ENCODE results near the gene CBX6. TPM values are rescaled to one million over a fixed set of nuclear protein-coding genes. Genes with fewer than 3 reads are reported as not detected.

Gene CBX6
- total RNA-seq, 1 experiment from 2014 or later = 31.4 TPM

DNA sequence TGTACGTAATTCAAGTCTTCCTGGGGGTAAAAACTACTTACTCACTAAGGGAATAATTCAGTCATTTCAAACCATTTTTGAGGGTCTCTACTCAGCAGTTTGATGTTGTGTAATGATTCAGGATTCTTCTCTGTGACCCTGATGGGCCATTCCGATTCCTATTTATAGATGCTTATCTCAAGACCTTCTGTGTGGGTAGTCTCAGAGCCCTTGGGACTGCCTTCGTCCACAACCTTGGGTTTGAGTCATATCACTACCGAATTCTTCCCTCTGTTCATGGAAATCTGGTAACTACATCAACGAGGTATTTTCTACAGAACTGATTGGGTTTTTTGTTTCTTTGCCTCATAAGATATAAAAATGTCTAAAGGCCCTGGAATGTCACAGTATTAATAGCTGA, 14.3 kb upstream of the CBX6 start:
- Histone ChIP-seq H2BK12ac (ENCODE audit: insufficient read length, low read depth, low read length) (no peak overlapping the region), H2BK15ac (ENCODE audit: low read depth, low read length) (no peak overlapping the region), H2AFZ (ENCODE audit: low read length) (no peak overlapping the region), H3K4me2 (ENCODE audit: insufficient read depth, insufficient read length, low read length) (no peak overlapping the region), H3K23me2 (ENCODE audit: insufficient read length, low read depth, low read length, poor library complexity, severe bottlenecking) (no peaks in the 10 kb centered on the region), H4K5ac (ENCODE audit: insufficient read length, low read depth, low read length) (no peak overlapping the region), H3K9me3 (ENCODE audit: control insufficient read depth, low read depth, low read length) (no peaks in the 10 kb centered on the region), H2AK5ac (ENCODE audit: insufficient read length, low read length) (no peak overlapping the region), H3K4ac (ENCODE audit: low read depth, low read length) (no peak overlapping the region), H3K56ac (ENCODE audit: insufficient read length, low read depth, low read length) (no peak overlapping the region), H3K18ac (ENCODE audit: insufficient read length, low read depth, low read length) (no peak overlapping the region), H3K27ac (ENCODE audit: insufficient read length, low read depth, low read length) (no peak overlapping the region), H3K23ac (ENCODE audit: insufficient read length, low read depth, low read length) (no peak overlapping the region), H2BK120ac (ENCODE audit: low read depth, low read length, poor library complexity, severe bottlenecking) (no peak overlapping the region), H3T11ph (ENCODE audit: low read length) (no peak overlapping the region), H3K79me1 (ENCODE audit: insufficient read depth, low read depth, low read length, poor library complexity, severe bottlenecking) (no peaks in the 10 kb centered on the region), H3K9ac (ENCODE audit: extremely low read depth, insufficient read length, low read length) (no peak overlapping the region), H2BK20ac (ENCODE audit: low read depth, low read length, poor library complexity, severe bottlenecking) (no peak overlapping the region), H3K27me3 (ENCODE audit: insufficient read depth, low read length) (no peaks in the 10 kb centered on the region), H3K14ac (ENCODE audit: insufficient read depth, low read length) (no peak overlapping the region), H2BK5ac (ENCODE audit: insufficient read length, low read length) (no peak overlapping the region), H4K91ac (ENCODE audit: insufficient read length, low read depth, low read length) (no peak overlapping the region), H4K20me1 (ENCODE audit: control insufficient read depth, insufficient read depth, insufficient read length) (no peaks in the 10 kb centered on the region), H4K8ac (replicated peaks; ENCODE audit: insufficient read length, low read depth, low read length) (no peak overlapping the region), H3K79me2 (ENCODE audit: insufficient read depth, low read length) (no peaks in the 10 kb centered on the region), H3K4me1 (ENCODE audit: insufficient read depth, low read length) (no peaks in the 10 kb centered on the region)
- H3K9me3 Mint-ChIP-seq = peaks cover 0 to 3% of the 10 kb centered on the region in 2 experiments; a peak in 2 of 5 replicates
- H3K27ac Mint-ChIP-seq = no peak overlapping the region
- H3K27me3 Mint-ChIP-seq (ENCODE audit: low read depth) = peaks cover 12% of the 10 kb centered on the region
- no peak overlapping the region for H3K4me3 Mint-ChIP-seq
- WGBS (ENCODE audit: extremely low coverage, insufficient read length, low lambda C conversion rate) = no CpG with 5 or more reads among the region's 5 CpGs
- no peak for DNase-seq
- H3K36me3 Mint-ChIP-seq (ENCODE audit: insufficient read depth in 1 of 3, low read depth in 3 of 3) = no peaks in the 10 kb centered on the region; a peak in 1 of 7 replicates
- TF ChIP-seq CTCF (conservative IDR thresholded peaks at IDR 0.05) = no peak
- H3K4me1 Mint-ChIP-seq = peaks cover 2 to 7% of the 10 kb centered on the region in 2 experiments; a peak in 1 of 4 replicates
